T-helper 17 cell (primary cell): Measurements from ENCODE around the gene TRIM13. TPM values are rescaled to one million over a fixed set of nuclear protein-coding genes. Genes with fewer than 3 reads are reported as not detected.
"Not testable (repeated sequence)": the region's sequence is repeated elsewhere in the genome, so short reads cannot be mapped to it uniquely, and the experiment has no call there.

Source experiments
- ATAC-seq: fragments of 150-1000 bp; cut with Tn5 transposase; 2 replicates; pipeline ENCODE4 v1.10.0; 2021; ENCODE audit warnings: mild to moderate bottlenecking, moderate library complexity
- DNase-seq, 3 donors: peaks; one replicate each; pipeline versions ENCODE4 v3.0.0 to v3.0.0-alpha.2; 2020 to 2021
- H3K9me3 ChIP-seq: one replicate; pipeline ENCODE4 v1.7.0; 2013; ENCODE audit warnings: low read length, mild to moderate bottlenecking; ENCODE audit not compliant: control insufficient read depth, poor library complexity, severe bottlenecking
- H3K27ac Mint-ChIP-seq: one replicate; pipeline ENCODE4 v1.8.0; 2022; ENCODE audit warnings: mild to moderate bottlenecking, moderate library complexity, mixed read lengths
- H3K27me3 Mint-ChIP-seq: one replicate; pipeline ENCODE4 v1.8.0; 2022; ENCODE audit warnings: mixed read lengths
- H3K36me3 Mint-ChIP-seq: one replicate; pipeline ENCODE4 v1.8.0; 2022; ENCODE audit warnings: low read depth, mixed read lengths
- H3K4me1 Mint-ChIP-seq: one replicate; pipeline ENCODE4 v1.8.0; 2022; ENCODE audit warnings: mild to moderate bottlenecking, mixed read lengths
- H3K4me3 Mint-ChIP-seq: one replicate; pipeline ENCODE4 v1.8.0; 2022; ENCODE audit warnings: mild to moderate bottlenecking, moderate library complexity, mixed read lengths
- total RNA-seq, 4 donors: library from RNA in 2 of 4; stranded (reverse) in 2 of 4; gene quantifications; one replicate each; pipeline ENCODE4 v1.2.3 and lab custom pipeline; 2022 to 2026

Gene TRIM13, protein sequence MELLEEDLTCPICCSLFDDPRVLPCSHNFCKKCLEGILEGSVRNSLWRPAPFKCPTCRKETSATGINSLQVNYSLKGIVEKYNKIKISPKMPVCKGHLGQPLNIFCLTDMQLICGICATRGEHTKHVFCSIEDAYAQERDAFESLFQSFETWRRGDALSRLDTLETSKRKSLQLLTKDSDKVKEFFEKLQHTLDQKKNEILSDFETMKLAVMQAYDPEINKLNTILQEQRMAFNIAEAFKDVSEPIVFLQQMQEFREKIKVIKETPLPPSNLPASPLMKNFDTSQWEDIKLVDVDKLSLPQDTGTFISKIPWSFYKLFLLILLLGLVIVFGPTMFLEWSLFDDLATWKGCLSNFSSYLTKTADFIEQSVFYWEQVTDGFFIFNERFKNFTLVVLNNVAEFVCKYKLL
- total RNA-seq (10 to 100 TPM; 18.5 to 27.5 TPM), total RNA-seq (lab: John Stamatoyannopoulos, UW) (28.7 to 61.4 reads per million in 2 donors)

DNA sequence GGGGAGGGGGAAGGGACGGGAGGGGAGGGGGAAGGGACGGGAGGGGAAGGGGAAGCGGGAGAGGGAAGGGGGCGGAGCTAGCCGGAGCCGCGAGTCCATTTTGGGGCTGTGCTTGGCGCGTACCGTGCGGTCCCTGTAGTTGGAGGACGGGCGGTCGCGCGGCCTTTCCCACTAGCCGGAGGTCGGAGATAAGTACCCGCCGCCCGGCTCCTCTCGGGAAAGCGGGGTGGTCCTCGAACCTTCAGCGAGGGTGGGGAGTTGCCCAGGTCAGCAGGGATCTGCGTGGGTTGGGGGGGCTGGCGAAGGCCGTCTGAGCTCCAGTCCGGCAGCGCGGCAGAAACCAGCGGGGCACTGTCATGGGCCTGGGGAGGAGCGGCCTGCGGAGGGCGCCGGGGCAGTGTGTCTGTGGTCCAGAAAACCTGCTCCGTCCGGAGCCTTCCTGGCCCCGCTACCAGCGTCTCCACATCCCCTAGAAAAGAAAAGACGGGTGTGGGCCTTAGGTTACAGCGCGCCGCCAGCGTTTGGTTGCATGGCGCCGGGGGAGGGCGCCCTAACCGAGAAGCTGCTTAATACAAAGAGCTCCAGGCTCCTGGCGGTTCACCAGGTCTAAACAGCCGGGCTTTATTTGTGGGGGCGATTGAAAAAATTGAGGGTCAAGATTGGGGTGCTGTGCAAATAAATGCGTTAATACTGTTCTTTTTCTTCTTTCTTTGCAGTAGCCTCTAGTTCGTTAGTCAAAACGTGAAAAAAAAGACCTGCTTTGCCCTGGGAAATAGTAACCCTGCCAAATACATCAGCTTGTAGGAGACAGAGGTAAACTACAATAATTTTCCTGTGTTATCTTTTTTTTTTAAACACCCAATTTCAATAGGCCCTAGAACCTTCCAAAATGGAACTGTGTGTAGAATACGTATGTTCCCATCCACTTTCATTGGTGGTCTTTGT, at the start of gene TRIM13:
TRIM13 (plus strand) TSS at position 92 of the 945 bp plus-strand sequence. CDS start 14,899 bp downstream, outside the sequence.
- H3K9me3 ChIP-seq, result no peaks in the 10 kb centered on the region
- Mint-ChIP-seq H3K36me3 (peaks cover 2% of the 10 kb centered on the region), H3K27me3 (no peaks in the 10 kb centered on the region), H3K27ac (peak within 1 kb of the TSS; percentile 86), H3K4me1 (peaks cover 23% of the 10 kb centered on the region), H3K4me3 (peak within 1 kb of the TSS; percentile 86)
- ATAC-seq (peak; percentile 86), DNase-seq (peak; percentile 66 to 76 (median 67))

DNA sequence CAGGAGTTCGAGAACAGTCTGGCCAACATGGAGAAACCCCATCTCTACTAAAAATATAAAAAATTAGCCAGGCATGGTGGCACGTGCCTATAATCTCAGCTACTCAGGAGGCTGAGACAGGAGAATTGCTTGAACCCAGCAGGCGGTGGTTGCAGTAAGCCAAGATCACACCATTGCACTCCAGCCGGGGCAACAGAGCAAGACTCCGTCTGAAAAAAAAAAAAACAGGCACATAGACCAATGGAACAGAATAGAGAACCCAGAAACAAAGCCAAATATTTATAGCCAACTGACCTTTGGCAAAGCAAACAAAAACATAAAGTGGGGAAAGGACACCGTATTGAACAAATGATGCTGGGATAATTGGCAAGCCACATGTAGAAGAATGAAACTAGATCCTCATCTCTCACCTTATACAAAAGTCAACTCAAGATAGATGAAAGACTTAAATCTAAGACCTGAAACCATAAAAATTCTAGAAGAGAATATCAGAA, 48.0 kb upstream of the TRIM13 start:
- not testable (repeated sequence) for DNase-seq, H3K4me1 Mint-ChIP-seq, ATAC-seq, H3K9me3 ChIP-seq, H3K27ac Mint-ChIP-seq, H3K4me3 Mint-ChIP-seq, H3K27me3 Mint-ChIP-seq, H3K36me3 Mint-ChIP-seq

DNA sequence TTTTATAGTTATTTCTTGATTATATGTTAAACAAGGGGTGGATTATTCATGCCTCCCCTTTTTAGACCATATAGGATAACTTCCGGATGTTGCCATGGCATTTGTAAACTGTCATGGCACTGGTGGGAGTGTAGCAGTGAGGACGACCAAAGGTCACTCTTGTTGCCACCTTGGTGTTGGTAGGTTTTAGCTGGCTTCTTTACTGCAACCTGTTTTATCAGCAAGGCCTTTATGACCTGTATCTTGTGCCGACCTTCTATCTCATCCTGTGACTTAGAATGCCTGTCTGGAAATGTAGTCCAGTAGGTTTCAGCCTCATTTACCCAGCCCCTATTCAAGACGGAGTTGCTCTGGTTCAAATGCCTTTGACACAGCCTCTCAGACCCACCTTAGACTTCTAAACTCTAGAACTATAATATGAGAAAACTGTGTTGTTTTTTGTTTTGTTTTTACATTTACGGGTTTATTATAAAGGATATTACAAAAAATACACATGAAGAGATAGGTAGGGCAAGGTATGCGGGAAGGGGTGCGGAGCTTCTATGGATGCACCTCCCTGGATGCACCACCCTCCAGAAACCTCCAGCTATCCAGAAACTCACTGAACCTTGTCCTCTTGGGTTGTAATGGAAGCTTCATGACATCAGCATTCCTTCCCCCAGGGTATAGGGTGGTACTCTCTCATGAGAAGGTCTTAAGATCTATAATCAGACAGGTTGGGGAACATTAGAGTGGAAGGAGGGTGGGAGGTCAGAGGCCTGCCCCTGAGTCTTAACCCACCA, 44.9 kb upstream of the TRIM13 start:
- Mint-ChIP-seq H3K4me3 (no peak overlapping the region), H3K4me1 (no peaks in the 10 kb centered on the region), H3K36me3 (peaks cover 2% of the 10 kb centered on the region), H3K27ac (no peak overlapping the region), H3K27me3 (no peaks in the 10 kb centered on the region)
- DNase-seq (no peak), ATAC-seq (no peak)
- H3K9me3 ChIP-seq, result no peaks in the 10 kb centered on the region

DNA sequence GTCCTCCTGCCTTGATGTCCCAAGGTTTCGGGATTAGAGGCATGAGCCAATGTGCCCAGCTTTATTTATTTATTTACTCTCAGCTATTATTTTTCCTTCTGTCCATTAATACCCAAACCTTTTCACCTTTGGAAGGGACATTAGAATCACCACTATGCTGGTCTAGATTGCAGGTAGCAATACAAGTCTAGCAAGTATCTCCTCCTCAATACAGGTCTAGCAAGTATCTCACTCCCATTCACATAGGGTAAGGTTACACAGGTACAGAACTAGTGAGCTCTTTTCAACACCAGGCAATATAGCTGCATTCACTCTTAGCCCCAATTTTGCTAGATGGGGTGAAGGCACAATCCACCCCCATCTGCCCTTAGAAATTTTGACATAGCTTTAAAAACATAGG, 43.3 kb upstream of the TRIM13 start:
- no peaks in the 10 kb centered on the region for H3K9me3 ChIP-seq
- no peak overlapping the region for H3K27ac Mint-ChIP-seq
- DNase-seq (no peak), ATAC-seq (no peak)
- no peaks in the 10 kb centered on the region for H3K4me1 Mint-ChIP-seq
- peaks cover 2% of the 10 kb centered on the region for H3K36me3 Mint-ChIP-seq
- no peak overlapping the region for H3K4me3 Mint-ChIP-seq
- no peaks in the 10 kb centered on the region for H3K27me3 Mint-ChIP-seq

DNA sequence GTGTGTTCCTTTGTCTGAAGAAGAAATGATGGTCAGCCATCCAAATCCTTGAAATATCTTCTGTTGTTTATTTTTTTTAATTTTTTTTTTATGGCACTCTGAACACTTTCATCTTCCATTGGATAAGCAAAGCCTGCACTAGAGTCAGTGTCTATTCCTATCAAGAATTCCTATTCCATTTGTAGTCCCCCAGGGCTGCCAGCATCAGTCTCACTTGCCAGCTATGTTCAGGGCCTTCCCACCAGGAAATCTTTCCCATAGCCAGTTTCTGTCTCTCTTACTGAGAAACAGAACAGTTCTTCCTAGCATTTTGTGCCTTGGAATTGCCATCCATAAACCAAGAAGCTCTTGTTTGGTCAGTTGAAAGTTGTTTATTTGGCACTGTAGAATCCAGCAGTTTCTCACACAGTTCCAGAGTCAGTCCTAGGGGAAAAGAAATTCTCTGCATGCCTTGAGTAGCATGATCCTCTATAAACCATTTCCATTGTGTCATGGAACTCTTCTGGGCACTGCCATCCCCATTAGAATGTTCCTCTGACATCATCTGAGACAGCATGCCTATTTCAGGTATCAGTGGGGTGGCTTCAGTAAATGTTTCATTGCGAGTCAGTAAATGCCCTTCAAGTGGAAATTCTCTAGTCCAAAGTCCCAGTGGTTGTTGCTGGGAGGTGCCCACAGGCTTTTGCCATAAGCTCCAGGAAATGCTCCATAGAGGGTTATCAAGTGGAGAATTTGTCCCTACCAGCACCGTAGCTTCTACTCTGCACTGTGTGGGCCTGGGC, 42.0 kb upstream of the TRIM13 start:
- DNase-seq, result no peak
- H3K4me1 Mint-ChIP-seq, result no peaks in the 10 kb centered on the region
- H3K27me3 Mint-ChIP-seq, result no peaks in the 10 kb centered on the region
- no peaks in the 10 kb centered on the region for H3K9me3 ChIP-seq
- H3K4me3 Mint-ChIP-seq, result no peak overlapping the region
- peaks cover 2% of the 10 kb centered on the region for H3K36me3 Mint-ChIP-seq
- no peak overlapping the region for H3K27ac Mint-ChIP-seq
- no peak for ATAC-seq

DNA sequence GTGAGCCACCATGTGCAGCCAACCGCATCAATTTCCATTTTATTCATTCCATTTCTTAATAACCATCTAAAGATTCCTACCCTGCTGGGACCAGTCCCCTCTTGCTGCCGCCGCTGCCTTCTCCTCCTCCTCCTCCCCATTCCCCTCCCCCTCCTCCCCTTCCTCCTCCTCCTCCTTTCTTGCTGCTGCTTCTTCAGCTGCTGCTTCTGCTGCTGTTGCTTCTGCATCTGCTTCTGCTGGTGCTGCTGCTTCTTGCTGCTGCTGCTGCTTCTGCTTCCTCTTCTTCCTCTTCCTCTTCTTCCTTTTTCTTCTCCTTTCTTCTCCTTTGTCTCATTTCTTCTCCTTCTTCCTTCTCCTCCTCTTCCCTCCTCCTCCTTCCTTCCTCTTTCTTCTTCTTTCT, 40.7 kb upstream of the TRIM13 start:
- Mint-ChIP-seq H3K27me3 (no peaks in the 10 kb centered on the region), H3K27ac (no peak overlapping the region), H3K36me3 (peaks cover 2% of the 10 kb centered on the region), H3K4me1 (no peaks in the 10 kb centered on the region), H3K4me3 (no peak overlapping the region)
- no peak for DNase-seq
- no peaks in the 10 kb centered on the region for H3K9me3 ChIP-seq
- no peak for ATAC-seq

DNA sequence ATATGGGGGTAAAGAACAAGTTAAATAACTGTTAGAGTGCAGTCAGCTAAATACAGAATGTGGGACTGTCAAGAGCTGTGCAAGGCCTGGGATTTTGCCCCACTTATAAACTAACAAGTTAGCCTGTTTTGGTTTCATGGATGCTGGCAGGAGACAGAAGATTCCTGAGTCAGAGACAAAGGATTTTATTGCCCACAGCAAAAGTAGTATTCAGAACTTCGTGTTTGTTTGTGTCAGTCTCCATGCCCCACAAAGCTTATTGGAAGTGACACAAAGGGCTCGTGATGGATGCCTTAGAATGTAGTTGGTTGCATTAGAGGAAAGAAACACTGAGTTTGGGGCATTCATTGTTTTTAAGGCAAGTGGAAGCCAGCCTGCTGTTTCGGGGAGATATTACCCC, 38.5 kb upstream of the TRIM13 start:
- ATAC-seq, result no peak
- no peak overlapping the region for H3K27ac Mint-ChIP-seq
- peaks cover 2% of the 10 kb centered on the region for H3K36me3 Mint-ChIP-seq
- H3K9me3 ChIP-seq, result no peaks in the 10 kb centered on the region
- H3K27me3 Mint-ChIP-seq, result no peaks in the 10 kb centered on the region
- H3K4me3 Mint-ChIP-seq, result no peak overlapping the region
- H3K4me1 Mint-ChIP-seq, result no peaks in the 10 kb centered on the region
- no peak for DNase-seq

DNA sequence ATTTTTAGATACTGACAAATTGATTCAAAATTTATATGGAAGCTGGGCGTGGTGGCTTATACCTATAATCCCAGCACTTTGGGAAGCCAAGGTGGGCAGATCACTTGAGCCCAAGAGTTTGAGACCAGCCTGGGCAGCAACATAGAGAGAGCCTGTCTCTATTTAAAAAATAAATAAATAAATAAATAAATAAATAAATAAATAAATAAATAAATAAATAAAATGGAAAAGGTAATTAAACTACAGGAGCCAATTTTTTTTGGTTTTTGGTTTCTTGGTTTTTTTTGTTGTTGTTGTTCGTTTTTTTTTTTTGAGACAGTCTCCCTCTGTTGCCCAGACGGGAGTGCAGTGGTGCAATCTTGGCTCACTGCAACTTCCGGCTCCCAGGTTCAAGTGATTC, 29.4 kb upstream of the TRIM13 start:
- Mint-ChIP-seq H3K27ac (no peak overlapping the region), H3K36me3 (no peaks in the 10 kb centered on the region), H3K4me1 (no peaks in the 10 kb centered on the region), H3K27me3 (no peaks in the 10 kb centered on the region), H3K4me3 (no peak overlapping the region)
- DNase-seq (no peak), ATAC-seq (no peak)
- H3K9me3 ChIP-seq, result no peaks in the 10 kb centered on the region

DNA sequence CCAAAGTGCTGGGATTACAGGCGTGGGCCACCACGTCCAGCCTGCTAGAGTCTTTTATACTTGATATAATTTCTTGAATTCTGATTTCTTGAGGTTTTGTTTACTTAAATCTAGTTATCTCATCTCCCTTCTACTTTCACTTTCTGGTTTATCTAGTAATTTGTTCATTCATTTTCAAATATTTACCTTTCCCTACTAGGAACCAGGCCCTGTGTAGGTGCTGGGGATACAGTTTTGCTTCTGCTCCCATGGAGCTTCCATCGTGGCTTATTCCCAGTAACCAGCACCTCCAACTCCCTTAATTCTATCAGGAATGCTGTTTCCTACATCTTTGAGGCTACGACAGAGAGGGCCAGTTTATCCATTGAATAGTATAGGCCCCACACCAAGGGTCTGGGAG, 24.1 kb upstream of the TRIM13 start:
- H3K27me3 Mint-ChIP-seq, result no peaks in the 10 kb centered on the region

DNA sequence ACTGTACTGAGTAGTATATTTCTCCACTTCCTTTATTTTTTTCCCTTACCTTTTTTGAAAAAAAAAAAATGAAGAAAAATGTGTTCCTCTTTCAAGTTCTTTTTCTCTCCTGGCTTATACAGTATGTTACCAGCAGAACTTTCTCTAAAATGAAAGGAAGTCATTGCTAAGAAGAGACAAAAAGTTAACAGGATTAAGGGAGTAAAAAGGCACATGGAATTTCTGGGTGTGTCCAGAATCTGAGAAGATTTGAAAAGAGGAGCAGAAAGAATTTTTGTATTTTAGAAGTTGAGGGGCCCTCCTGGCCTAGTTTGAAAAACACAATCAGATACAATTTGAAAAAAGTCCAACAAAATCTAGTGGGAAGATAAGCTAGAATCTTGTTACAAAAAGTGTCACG, 21.0 kb upstream of the TRIM13 start:
- H3K4me1 Mint-ChIP-seq, result peaks cover 2% of the 10 kb centered on the region
- no peak for ATAC-seq
- H3K4me3 Mint-ChIP-seq, result no peak overlapping the region
- H3K27ac Mint-ChIP-seq, result no peak overlapping the region
- H3K36me3 Mint-ChIP-seq, result no peaks in the 10 kb centered on the region
- no peak for DNase-seq
- no peaks in the 10 kb centered on the region for H3K9me3 ChIP-seq
- no peaks in the 10 kb centered on the region for H3K27me3 Mint-ChIP-seq

More for the DNA sequence above, 24.1 kb upstream of the TRIM13 start:
- Mint-ChIP-seq H3K36me3 (no peaks in the 10 kb centered on the region), H3K4me3 (no peak overlapping the region), H3K27ac (peak overlapping the region; percentile 45), H3K4me1 (peaks cover 2% of the 10 kb centered on the region)
- no peaks in the 10 kb centered on the region for H3K9me3 ChIP-seq
- ATAC-seq, result no peak
- no peak for DNase-seq

DNA sequence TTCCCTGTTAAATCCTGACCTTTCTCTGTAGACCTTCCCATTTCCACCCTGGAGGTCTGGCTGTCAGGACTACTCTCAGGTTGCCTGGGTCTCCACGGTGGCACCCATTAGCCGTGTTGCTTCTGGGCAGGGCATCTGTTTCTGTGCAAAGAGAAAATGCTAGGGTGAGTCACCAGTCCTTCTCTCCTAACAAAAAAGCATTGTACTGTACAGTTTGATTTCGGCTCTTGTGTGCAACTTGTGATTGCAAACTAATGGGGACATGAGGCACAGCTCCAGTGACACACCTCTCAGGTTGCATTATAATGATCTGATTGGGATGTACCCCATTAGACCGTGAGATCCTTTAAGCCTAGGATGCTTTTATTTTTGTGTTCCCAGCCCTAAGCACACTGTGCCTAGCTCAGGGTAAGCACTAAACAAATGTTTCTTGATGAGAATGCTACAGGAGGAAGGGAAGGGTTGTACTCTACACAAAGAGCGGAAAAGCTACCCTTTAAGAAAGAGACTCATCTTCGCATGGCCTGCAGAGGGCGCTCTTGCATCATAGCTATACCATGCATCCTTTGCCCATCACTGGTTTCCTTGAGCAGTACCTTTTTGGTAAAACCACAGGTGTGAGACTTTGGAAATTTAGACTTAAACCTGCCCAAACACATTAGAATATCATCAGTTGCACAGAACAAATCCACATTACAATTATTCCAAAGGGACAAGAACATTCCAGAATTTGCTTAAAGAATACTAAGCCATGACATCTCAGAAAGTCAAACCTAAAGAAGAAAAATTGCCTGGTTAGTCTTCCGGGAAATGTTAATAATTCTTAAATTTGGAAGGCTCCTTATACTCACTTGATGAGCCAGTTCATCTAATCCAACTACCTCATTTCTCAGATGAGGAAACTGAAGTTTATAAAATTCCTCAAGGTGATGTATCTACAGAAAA, 20.3 kb upstream of the TRIM13 start:
- no peak overlapping the region for H3K27ac Mint-ChIP-seq
- H3K27me3 Mint-ChIP-seq, result no peaks in the 10 kb centered on the region
- peak; percentile 61 to 72 (median 70) for DNase-seq
- no peaks in the 10 kb centered on the region for H3K9me3 ChIP-seq
- no peak overlapping the region for H3K4me3 Mint-ChIP-seq
- ATAC-seq, result peak; percentile 79
- H3K4me1 Mint-ChIP-seq, result peaks cover 2% of the 10 kb centered on the region
- H3K36me3 Mint-ChIP-seq, result no peaks in the 10 kb centered on the region
